Esophagus muscularis mucosa (tissue), 3 donors: ENCODE results near the gene EVL.

ENCODE experiments used
- POLR2A ChIP-seq: fragments of 450-650 bp; IDR thresholded peaks from one replicate; pipeline ENCODE4 v1.6.1; 2017; ENCODE audit warnings: antibody characterized with exemption, moderate library complexity, mild to moderate bottlenecking, low read depth
- TF ChIP-seq, protein P1 (sequence below), 3 experiments: fragments of 200-600 bp in 2 of 3; fragments of 450-650 bp in 1 of 3; sonication (generic) in 2 of 3; IDR thresholded peaks; one replicate each; pipeline ENCODE4 v1.5.1; 2017 to 2019; ENCODE audit warnings: antibody characterized with exemption in 3 of 3, mild to moderate bottlenecking in 2 of 3, moderate library complexity in 1 of 3

DNA sequence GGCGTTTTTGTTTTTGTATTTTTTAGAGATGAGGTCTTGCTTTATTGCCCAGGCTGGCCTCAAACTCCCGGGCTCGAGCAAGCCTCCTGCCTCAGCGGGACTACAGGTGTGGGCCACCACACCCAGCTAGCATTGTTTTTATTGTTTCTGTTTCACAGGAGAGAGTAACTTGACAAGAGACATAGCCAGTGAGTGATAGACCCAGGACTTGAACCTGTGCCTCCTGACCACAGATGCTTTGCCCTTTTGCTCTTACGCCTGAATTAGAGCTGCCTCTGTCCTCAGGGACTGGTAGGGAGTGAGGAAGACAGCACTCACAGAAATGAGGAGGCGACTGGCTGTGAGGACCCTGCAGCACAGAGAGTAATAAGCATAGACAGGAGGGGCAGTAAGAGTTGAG lies 2.3 kb downstream of the EVL start:
- TF ChIP-seq POLR2A, result no peak
- TF ChIP-seq, protein P1, sequence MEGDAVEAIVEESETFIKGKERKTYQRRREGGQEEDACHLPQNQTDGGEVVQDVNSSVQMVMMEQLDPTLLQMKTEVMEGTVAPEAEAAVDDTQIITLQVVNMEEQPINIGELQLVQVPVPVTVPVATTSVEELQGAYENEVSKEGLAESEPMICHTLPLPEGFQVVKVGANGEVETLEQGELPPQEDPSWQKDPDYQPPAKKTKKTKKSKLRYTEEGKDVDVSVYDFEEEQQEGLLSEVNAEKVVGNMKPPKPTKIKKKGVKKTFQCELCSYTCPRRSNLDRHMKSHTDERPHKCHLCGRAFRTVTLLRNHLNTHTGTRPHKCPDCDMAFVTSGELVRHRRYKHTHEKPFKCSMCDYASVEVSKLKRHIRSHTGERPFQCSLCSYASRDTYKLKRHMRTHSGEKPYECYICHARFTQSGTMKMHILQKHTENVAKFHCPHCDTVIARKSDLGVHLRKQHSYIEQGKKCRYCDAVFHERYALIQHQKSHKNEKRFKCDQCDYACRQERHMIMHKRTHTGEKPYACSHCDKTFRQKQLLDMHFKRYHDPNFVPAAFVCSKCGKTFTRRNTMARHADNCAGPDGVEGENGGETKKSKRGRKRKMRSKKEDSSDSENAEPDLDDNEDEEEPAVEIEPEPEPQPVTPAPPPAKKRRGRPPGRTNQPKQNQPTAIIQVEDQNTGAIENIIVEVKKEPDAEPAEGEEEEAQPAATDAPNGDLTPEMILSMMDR (IDR thresholded peaks at IDR 0.05), result no peak
